Measurements from ENCODE around the gene LRRN3.

Gene LRRN3

DNA sequence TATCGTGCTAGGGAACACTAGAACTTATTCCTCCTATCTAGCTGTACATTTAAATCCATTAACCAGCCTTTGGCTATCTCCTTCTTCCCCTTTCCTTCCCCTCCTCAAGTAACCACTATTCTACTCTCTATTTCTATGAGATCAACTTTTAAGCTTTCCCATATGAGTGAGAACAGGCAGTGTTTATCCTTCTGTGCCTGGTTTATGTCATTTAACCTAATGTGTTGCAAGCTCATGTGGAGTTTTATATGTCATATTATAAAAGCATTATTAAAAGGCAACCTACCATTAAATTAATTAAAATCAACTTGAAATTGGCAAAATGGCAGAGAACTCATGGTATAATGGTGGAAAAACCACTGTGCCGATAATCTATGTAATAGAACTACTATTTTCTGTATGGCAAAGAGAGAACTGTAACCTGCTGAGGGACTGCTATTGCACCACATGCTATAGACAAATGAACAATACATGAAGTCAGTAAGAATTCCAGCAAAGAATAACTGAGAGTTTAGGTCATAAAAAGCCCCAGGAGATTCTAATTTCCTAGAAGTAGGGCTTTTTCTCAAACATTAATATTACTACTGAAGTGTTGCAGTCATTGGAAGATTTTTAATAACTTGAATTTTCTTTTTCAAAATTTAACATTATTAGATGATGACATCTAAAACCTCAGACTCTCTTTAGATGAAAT lies 81.8 kb downstream of the LRRN3 start:
- no peak for DNase-seq

GRCh38 chr7:111173528-111173927 lies 82.6 kb downstream of the LRRN3 start:
- no peak for DNase-seq

- no peak for DNase-seq
Measured at GRCh38 chr7:111173990-111174389, 83.1 kb downstream of the LRRN3 start.

GRCh38 chr7:111174510-111174909 lies 83.6 kb downstream of the LRRN3 start:
- DNase-seq, result no peak
